Activated T-cell treated with anti-CD3 and anti-CD28 coated beads, Interleukin-2, amount 50 U/mL, for 48 hours (primary cell): ENCODE measurements around the gene TBC1D4.

Experiments used
- DNase-seq, 2 experiments: peaks; one replicate each; pipeline ENCODE4 v3.0.0-alpha.2; 2020

The TBC1D4 gene

GRCh38 chr13:75415694-75416093 lies 66.3 kb downstream of the TBC1D4 start:
- no peak for DNase-seq

- no peak for DNase-seq
Observed at GRCh38 chr13:75415171-75415570, 66.8 kb downstream of the TBC1D4 start.

- DNase-seq = no peak
Observed at GRCh38 chr13:75414036-75414827, 67.7 kb downstream of the TBC1D4 start.

GRCh38 chr13:75411924-75412537 lies 69.9 kb downstream of the TBC1D4 start:
- DNase-seq = no peak

GRCh38 chr13:75410207-75410606 lies 71.8 kb downstream of the TBC1D4 start:
- DNase-seq = no peak

- no peak for DNase-seq
Observed at GRCh38 chr13:75407998-75408397, 74.0 kb downstream of the TBC1D4 start.

- DNase-seq = no peak
Observed at GRCh38 chr13:75407473-75407872, 74.5 kb downstream of the TBC1D4 start.

- DNase-seq = no peak
Observed at GRCh38 chr13:75405976-75406703, 75.8 kb downstream of the TBC1D4 start.

GRCh38 chr13:75404726-75405125 lies 77.2 kb downstream of the TBC1D4 start:
- DNase-seq = no peak

- DNase-seq = no peak
Observed at GRCh38 chr13:75402787-75403186, 79.2 kb downstream of the TBC1D4 start.

- no peak for DNase-seq
Observed at GRCh38 chr13:75400775-75401174, 81.2 kb downstream of the TBC1D4 start.

- DNase-seq = no peak
Observed at GRCh38 chr13:75399879-75400217, 82.1 kb downstream of the TBC1D4 start.

GRCh38 chr13:75399168-75399878 lies 82.6 kb downstream of the TBC1D4 start:
- no peak for DNase-seq

- no peak for DNase-seq
Observed at GRCh38 chr13:75398072-75398471, 83.9 kb downstream of the TBC1D4 start.

GRCh38 chr13:75395901-75396300 lies 86.1 kb downstream of the TBC1D4 start:
- no peak for DNase-seq

- DNase-seq = no peak
Observed at GRCh38 chr13:75395066-75395465, 86.9 kb downstream of the TBC1D4 start.

- DNase-seq = no peak
Observed at GRCh38 chr13:75393839-75394520, 88.0 kb downstream of the TBC1D4 start.

- DNase-seq = no peak
Observed at GRCh38 chr13:75391432-75392100, 90.4 kb downstream of the TBC1D4 start.

- no peak for DNase-seq
Observed at GRCh38 chr13:75390229-75390628, 91.7 kb downstream of the TBC1D4 start.

GRCh38 chr13:75385708-75386083 lies 96.3 kb downstream of the TBC1D4 start:
- no peak for DNase-seq

GRCh38 chr13:75384879-75385707 lies 96.9 kb downstream of the TBC1D4 start:
- DNase-seq = no peak
